Measurements from ENCODE around the gene EMC9.

- TF ChIP-seq CTCF (conservative IDR thresholded peaks at IDR 0.05) (no peak), EZH2 (IDR thresholded peaks at IDR 0.05; ENCODE audit: low read depth) (no peak)
These were observed 20.2 kb downstream of the EMC9 start for GRCh38 chr14:24121210-24121609.

Data from PC-9 (cell line).